ENCODE measurements around the gene MYRFL. TPM values are rescaled to one million over a fixed set of nuclear protein-coding genes. Genes with fewer than 3 reads are reported as not detected.

The MYRFL gene
- total RNA-seq, 2 donors from 2014 or later, result 1.0 to 1.3 TPM

DNA sequence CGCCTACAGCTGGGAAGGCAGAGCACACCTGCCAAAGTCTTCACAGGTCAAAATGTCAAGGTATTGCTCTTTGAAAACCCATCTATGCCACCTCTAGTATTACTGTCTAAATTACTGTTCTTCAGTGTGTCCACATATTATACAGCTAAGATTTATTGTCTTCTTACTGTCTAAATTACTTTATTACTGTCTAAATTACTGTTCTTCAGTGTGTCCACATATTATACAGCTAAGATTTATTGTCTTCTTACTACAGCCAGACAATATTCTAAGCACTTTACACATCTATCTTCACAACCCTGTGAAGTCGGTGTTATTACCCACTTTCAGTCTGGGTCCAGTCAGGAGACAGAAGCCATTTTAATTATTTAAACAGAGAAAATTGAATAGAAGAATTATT, 173.9 kb downstream of the MYRFL start:
- no peak for DNase-seq
- intact Hi-C loops (cut with DNase I, micrococcal nuclease), result no loop called here
- ATAC-seq, result peak; percentile 82

DNA sequence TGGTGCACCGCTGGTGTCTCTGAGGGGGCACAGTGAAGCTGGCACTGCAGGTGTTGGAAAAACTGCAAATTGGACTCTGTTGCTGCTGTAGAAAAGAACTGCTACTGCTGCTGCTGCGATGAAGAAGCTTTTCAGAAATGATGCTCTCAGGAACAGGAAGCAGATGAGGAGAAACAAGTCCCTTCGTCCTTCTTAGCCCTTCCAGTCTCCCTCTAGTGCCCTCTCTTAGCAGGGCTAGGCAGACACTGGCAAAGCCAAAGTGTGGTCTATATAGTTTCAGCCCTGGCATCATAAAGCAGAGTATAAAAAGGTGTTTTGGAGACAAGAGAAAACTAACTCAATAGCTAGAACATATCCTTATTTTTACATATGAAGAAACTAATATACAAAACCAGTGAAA, 174.5 kb downstream of the MYRFL start:
- ATAC-seq, result peak; percentile 7
- intact Hi-C loops (cut with DNase I, micrococcal nuclease), result no loop called here
- no peak for DNase-seq

DNA sequence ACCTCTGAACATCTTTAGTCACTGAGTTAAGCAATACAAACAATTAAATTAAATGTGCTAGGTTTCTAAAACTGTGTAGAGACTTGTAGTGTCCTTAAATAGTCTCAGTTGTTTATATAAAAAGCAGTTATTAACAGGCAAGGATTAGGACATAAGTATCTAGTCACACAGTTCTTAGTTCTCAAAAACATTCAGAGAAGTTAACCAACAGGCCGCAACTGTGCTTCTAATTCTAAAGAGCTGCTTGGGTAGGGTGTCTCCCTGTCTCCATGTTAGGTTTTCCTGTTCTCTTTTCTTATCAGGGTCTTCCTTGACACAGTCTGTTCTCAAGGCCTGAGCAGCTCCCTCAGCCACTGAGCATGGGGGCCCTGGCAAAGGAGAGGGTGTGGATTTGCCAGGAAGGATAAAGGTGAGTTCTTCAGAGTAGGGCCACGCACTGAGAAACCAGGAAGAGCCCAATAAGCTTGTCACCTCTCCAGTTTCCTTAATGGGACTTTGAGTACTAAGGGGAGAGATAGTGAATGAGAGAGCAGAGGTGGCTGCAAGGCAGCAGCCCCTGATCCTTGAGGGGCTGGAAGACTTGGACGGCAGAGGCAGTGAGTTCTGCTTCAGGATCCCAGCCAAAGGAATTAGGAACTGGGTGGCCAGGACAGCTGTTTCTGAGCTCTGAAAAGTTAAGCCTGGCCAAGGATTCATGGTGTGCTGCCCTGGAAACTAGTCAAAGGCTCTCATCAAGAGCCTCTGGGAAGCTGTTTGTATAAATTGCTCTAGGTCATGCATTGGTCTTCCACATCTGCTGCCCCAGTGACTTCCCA, 177.3 kb downstream of the MYRFL start:
- intact Hi-C loops (cut with DNase I, micrococcal nuclease), result no loop called here
- DNase-seq, result no peak
- peak; percentile 48 for ATAC-seq

DNA sequence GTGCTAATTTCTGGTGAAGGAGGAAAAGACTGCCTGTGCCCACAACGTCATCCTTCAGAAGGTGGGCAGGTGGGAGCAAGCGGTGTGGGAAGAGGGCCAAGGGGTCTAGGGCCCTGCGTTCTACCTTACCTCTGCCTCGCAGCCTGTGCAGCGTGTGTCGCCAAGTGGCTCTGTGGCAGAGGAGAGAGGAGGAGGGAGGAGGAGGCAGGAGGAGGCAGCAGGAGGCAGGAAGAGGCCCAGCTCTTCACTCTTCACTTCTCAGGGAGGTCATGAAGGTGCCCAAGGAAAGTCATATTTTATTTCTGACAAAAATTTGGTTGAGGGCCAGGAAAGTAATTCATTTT, 177.9 kb downstream of the MYRFL start:
- no peak for DNase-seq
- no peak for ATAC-seq
- intact Hi-C loops (cut with DNase I, micrococcal nuclease), result no loop called here

DNA sequence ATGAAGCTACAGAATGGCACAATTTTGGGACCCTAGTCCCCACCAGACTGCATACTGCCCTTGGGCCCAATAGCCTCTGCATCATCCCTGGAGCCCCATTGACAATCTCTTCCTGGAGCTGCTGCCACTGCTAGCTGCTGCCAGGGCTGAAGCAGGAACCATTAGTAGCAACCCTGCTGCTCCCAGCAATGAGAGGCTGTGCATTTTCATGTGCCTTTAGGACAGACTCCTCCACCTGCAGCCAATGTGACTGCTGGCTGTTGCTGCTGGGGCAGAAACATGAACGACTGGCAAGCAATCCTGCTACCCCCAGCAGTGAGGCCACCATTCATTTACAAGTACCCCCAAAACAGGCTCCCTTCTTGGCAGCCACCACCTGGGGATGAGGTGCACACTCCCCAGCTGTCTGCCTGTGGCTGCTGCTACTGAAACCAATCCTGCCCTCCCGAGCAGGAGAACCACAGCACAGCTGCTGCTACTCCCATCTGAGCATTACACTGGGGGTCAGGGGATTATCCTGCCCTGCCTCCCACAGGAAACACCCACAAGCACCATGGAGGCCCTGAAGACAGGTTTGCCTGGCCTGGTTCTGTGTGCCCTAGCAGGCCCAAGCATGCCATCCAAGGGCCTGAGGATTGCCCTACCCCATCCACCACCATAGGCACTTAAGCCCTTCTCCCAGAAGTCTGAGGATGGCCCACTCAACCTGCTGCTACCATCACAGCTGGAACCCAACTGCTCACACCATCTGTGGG, 181.0 kb downstream of the MYRFL start:
- intact Hi-C loops (cut with DNase I, micrococcal nuclease), result no loop called here
- ATAC-seq (no peak), DNase-seq (no peak)

DNA sequence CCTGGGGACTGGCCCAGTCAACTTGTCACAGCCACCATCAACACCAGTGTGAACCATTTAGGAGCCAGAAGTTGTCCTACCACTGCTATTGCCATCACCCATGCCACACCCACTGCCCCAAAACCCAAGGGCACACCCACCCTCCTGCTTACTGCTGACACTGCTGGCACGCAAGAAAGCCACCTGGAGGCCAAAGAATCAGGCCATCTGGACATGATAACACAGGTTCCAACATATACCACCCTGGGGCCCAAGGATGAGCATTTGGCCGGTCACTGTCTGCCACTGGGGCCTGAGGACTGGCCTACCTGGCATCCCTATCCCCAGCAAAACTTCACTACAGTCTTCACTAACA, 181.6 kb downstream of the MYRFL start:
- intact Hi-C loops (cut with DNase I, micrococcal nuclease), result no loop called here
- ATAC-seq (no peak), DNase-seq (no peak)

DNA sequence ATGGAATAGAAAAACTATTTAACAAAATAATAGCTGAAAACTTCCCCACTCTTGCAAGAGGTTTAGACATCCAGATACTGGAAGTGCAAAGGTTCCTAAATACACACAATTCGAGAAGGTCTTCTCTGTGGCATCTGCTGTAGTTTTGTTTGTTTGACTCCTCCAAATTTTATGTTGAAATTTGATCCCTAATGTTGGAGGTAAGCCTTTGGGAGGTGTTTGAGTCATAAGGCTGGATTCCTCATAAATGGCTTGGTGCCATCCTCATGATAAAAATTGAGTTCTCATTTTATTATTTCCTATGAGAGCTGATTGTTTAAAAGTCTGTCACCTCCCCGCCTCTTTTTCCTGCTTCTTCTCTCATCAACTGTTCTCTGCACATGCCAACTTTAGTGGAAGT, 182.7 kb downstream of the MYRFL start:
- no peak for ATAC-seq
- intact Hi-C loops (cut with DNase I, micrococcal nuclease), result no loop called here

More for the DNA sequence above, 182.7 kb downstream of the MYRFL start:
- no peak for DNase-seq

Other genes with a start within 250 kb of the MYRFL start
- gene CCT2, start 239.8 kb upstream of the MYRFL start, total RNA-seq, result 100 to 1,000 TPM in 1 of 2 donors, 10 to 100 TPM in 1; 95.7 to 108 TPM
- not detected for gene LRRC10, start 214.3 kb upstream of the MYRFL start, total RNA-seq
- gene BEST3, start 125.9 kb upstream of the MYRFL start, total RNA-seq, result not detected
- 10 to 100 TPM; 37.3 to 45.1 TPM for gene RAB3IP, start 86.4 kb upstream of the MYRFL start, total RNA-seq

Measured in left colon (tissue), 2 donors.